ENCODE results near the gene IGBP1.

DNA sequence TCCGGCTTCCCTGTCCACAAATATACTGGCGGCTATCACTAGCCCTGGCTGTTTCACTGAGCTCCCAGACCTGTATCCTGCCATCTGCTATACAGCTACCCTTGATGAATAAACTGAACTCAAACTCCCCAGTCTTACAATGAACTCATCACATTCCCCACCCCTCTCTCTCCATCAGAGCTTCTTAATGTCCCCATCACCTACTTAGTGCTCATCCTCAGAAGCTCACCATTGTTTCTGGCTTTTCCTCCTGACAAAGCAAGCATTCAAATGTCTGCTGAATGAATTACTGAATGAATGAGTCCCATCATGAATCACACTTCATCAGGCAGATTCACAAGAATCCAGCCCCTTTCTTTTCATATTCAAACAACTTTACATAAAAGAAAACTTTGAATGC is 38.4 kb downstream of the IGBP1 start:
- TF ChIP-seq EZH2 (optimal IDR thresholded peaks at IDR 0.05; ENCODE audit: low read depth, low read length) = no peak
- TF ChIP-seq, protein P1, sequence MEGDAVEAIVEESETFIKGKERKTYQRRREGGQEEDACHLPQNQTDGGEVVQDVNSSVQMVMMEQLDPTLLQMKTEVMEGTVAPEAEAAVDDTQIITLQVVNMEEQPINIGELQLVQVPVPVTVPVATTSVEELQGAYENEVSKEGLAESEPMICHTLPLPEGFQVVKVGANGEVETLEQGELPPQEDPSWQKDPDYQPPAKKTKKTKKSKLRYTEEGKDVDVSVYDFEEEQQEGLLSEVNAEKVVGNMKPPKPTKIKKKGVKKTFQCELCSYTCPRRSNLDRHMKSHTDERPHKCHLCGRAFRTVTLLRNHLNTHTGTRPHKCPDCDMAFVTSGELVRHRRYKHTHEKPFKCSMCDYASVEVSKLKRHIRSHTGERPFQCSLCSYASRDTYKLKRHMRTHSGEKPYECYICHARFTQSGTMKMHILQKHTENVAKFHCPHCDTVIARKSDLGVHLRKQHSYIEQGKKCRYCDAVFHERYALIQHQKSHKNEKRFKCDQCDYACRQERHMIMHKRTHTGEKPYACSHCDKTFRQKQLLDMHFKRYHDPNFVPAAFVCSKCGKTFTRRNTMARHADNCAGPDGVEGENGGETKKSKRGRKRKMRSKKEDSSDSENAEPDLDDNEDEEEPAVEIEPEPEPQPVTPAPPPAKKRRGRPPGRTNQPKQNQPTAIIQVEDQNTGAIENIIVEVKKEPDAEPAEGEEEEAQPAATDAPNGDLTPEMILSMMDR (IDR thresholded peaks at IDR 0.05; ENCODE audit: low read length) = no peak

Measured in MM.1S (cell line).